Activated naive CD8-positive, alpha-beta T cell treated with anti-CD3 and anti-CD28 coated beads, Interleukin-2, amount 50 U/mL, for 16 hours (primary cell): Measurements from ENCODE around the gene PHACTR4.
"Not testable (repeated sequence)": the region's sequence is repeated elsewhere in the genome, so short reads cannot be mapped to it uniquely, and the experiment has no call there.

Source experiments
- DNase-seq: peaks from one replicate; pipeline ENCODE4 v3.0.0-alpha.2; 2020; ENCODE audit warnings: low read depth, low spot score

PHACTR4 gene

GRCh38 chr1:28369371-28370238, at the start of gene PHACTR4:
Gene PHACTR4 (plus strand): TSS chr1:28369740. CDS start chr1:28407448, 37,708 bp downstream.
- peak; percentile 51 for DNase-seq

GRCh38 chr1:28322194-28322593, 47.3 kb upstream of the PHACTR4 start:
- DNase-seq, result no peak

GRCh38 chr1:28323720-28324119, 45.8 kb upstream of the PHACTR4 start:
- no peak for DNase-seq

- no peak for DNase-seq
Observed at GRCh38 chr1:28326515-28326914, 43.0 kb upstream of the PHACTR4 start.

GRCh38 chr1:28326984-28327383, 42.6 kb upstream of the PHACTR4 start:
- DNase-seq, result no peak

GRCh38 chr1:28327431-28327830, 42.1 kb upstream of the PHACTR4 start:
- DNase-seq, result not testable (repeated sequence)

- no peak for DNase-seq
Observed at GRCh38 chr1:28328228-28328648, 41.3 kb upstream of the PHACTR4 start.

GRCh38 chr1:28329395-28330153, 40.0 kb upstream of the PHACTR4 start:
- DNase-seq, result no peak

- no peak for DNase-seq
Observed at GRCh38 chr1:28338897-28339296, 30.6 kb upstream of the PHACTR4 start.

GRCh38 chr1:28339551-28339950, 30.0 kb upstream of the PHACTR4 start:
- no peak for DNase-seq

- no peak for DNase-seq
Observed at GRCh38 chr1:28340221-28340974, 29.1 kb upstream of the PHACTR4 start.

- DNase-seq, result no peak
Observed at GRCh38 chr1:28341591-28341990, 27.9 kb upstream of the PHACTR4 start.

GRCh38 chr1:28343405-28343804, 26.1 kb upstream of the PHACTR4 start:
- no peak for DNase-seq

GRCh38 chr1:28353248-28353810, 16.2 kb upstream of the PHACTR4 start:
- not testable (repeated sequence) for DNase-seq

- DNase-seq, result no peak
Observed at GRCh38 chr1:28354121-28354520, 15.4 kb upstream of the PHACTR4 start.

- DNase-seq, result no peak
Observed at GRCh38 chr1:28358716-28359115, 10.8 kb upstream of the PHACTR4 start.

- peak; percentile 54 for DNase-seq
Observed at GRCh38 chr1:28359592-28360239, 9.8 kb upstream of the PHACTR4 start.

GRCh38 chr1:28364888-28365287, 4.7 kb upstream of the PHACTR4 start:
- DNase-seq, result no peak

- DNase-seq, result no peak
Observed at GRCh38 chr1:28365864-28366263, 3.7 kb upstream of the PHACTR4 start.

- not testable (repeated sequence) for DNase-seq
Observed at GRCh38 chr1:28368608-28369007, 932 bp upstream of the PHACTR4 start.
